GM18861 (cell line): Measurements from ENCODE around the gene MILR1.
"Not testable (repeated sequence)": the region's sequence is repeated elsewhere in the genome, so short reads cannot be mapped to it uniquely, and the experiment has no call there.

Experiments used
- ATAC-seq: cut with Tn5 transposase; IDR thresholded peaks from one replicate; pipeline ENCODE4 v1.9.1; 2021; ENCODE audit not compliant: unreplicated experiment

The MILR1 gene

GRCh38 chr17:64426596-64426995, 22.3 kb upstream of the MILR1 start:
- no peak for ATAC-seq

GRCh38 chr17:64428406-64428805, 20.5 kb upstream of the MILR1 start:
- no peak for ATAC-seq

- ATAC-seq, result not testable (repeated sequence)
These were observed 18.9 kb upstream of the MILR1 start for GRCh38 chr17:64430036-64430435.

GRCh38 chr17:64431534-64431933, 17.4 kb upstream of the MILR1 start:
- ATAC-seq, result no peak

GRCh38 chr17:64437944-64438525, 10.9 kb upstream of the MILR1 start:
- no peak for ATAC-seq

GRCh38 chr17:64439521-64439920, 9.4 kb upstream of the MILR1 start:
- not testable (repeated sequence) for ATAC-seq

- no peak for ATAC-seq
These were observed 9.0 kb upstream of the MILR1 start for GRCh38 chr17:64439956-64440355.

- no peak for ATAC-seq
These were observed 7.0 kb upstream of the MILR1 start for GRCh38 chr17:64441772-64442540.

GRCh38 chr17:64442541-64442971, 6.4 kb upstream of the MILR1 start:
- ATAC-seq, result no peak

GRCh38 chr17:64443086-64443760, 5.7 kb upstream of the MILR1 start:
- no peak for ATAC-seq

GRCh38 chr17:64447526-64447925, 1.4 kb upstream of the MILR1 start:
- ATAC-seq, result no peak

GRCh38 chr17:64449545-64449944, 630 bp downstream of the MILR1 start:
- no peak for ATAC-seq

GRCh38 chr17:64455993-64456885, 7.3 kb downstream of the MILR1 start:
- ATAC-seq, result no peak

GRCh38 chr17:64457156-64457555, 8.2 kb downstream of the MILR1 start:
- no peak for ATAC-seq

- no peak for ATAC-seq
These were observed 9.8 kb downstream of the MILR1 start for GRCh38 chr17:64458756-64459155.

GRCh38 chr17:64459284-64459747, 10.4 kb downstream of the MILR1 start:
- no peak for ATAC-seq

GRCh38 chr17:64459818-64460217, 10.9 kb downstream of the MILR1 start:
- not testable (repeated sequence) for ATAC-seq

GRCh38 chr17:64460955-64461354, 12.0 kb downstream of the MILR1 start:
- ATAC-seq, result no peak

GRCh38 chr17:64461788-64462187, 12.9 kb downstream of the MILR1 start:
- ATAC-seq, result no peak

- ATAC-seq, result no peak
These were observed 17.3 kb downstream of the MILR1 start for GRCh38 chr17:64466019-64466735.
